ENCODE measurements around the gene MRAP2. TPM values are rescaled to one million over a fixed set of nuclear protein-coding genes. Genes with fewer than 3 reads are reported as not detected.
"Not testable (repeated sequence)": the region's sequence is repeated elsewhere in the genome, so short reads cannot be mapped to it uniquely, and the experiment has no call there.

Gene MRAP2
- total and polyA plus RNA-seq, 2 experiments from 2014 or later: 1.1 to 1.3 TPM

DNA sequence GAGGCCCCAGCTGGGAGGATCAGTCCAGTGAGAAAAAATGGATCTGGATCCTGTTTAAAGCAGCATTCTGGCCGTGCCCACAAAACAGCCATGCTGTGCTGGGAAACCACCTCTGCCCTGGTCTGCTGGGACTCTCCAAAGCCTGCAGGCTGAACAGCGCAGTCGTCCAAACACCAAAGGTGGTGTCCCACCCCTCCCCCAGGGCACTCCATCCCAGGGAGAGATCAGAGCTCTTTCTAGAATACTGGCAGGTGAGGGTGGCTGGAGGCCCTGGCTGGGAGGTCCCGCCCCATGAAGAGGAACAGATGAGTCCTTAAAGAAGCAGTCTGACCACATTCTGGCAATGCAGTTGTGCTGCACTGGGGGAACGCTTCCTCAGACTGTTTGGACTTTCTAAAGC lies 84.6 kb downstream of the MRAP2 start:
- in situ Hi-C loops (cut with MboI): no loop called here
- Histone ChIP-seq H3F3A (ENCODE audit: insufficient read depth) (no peaks in the 10 kb centered on the region), H3K79me2 (ENCODE audit: insufficient read depth) (no peaks in the 10 kb centered on the region), H3K9me2 (ENCODE audit: insufficient read depth) (no peaks in the 10 kb centered on the region), H2AFZ (no peak overlapping the region), H3K27ac (no peak overlapping the region), H3K36me3 (ENCODE audit: low read depth) (no peaks in the 10 kb centered on the region), H3K4me3 (no peak overlapping the region), H3K4me1 (ENCODE audit: insufficient read depth) (no peaks in the 10 kb centered on the region), H3K9ac (no peak overlapping the region), H3K4me2 (ENCODE audit: unreplicated experiment) (no peak overlapping the region), H3K9me3 (ENCODE audit: low read depth) (no peaks in the 10 kb centered on the region), H4K20me1 (ENCODE audit: insufficient read depth) (no peaks in the 10 kb centered on the region), H3K27me3 (replicated peaks; ENCODE audit: insufficient read depth) (no peaks in the 10 kb centered on the region; the same call in 1 of the 2 replicates)
- DNase-seq: no peak
- WGBS, 2 experiments (ENCODE audit: low coverage in 1 of 2, low lambda C conversion rate in 2 of 2, missing lambda C conversion rate in 2 of 2): 78 to 80% methylated on average over 5 of the region's 5 CpGs
- TF ChIP-seq EZH2phosphoT487 (IDR thresholded peaks at IDR 0.05; ENCODE audit: insufficient read depth, low read depth) (no peak), EZH2 (IDR thresholded peaks at IDR 0.05; ENCODE audit: insufficient read depth, poor library complexity, severe bottlenecking) (no peak)

DNA sequence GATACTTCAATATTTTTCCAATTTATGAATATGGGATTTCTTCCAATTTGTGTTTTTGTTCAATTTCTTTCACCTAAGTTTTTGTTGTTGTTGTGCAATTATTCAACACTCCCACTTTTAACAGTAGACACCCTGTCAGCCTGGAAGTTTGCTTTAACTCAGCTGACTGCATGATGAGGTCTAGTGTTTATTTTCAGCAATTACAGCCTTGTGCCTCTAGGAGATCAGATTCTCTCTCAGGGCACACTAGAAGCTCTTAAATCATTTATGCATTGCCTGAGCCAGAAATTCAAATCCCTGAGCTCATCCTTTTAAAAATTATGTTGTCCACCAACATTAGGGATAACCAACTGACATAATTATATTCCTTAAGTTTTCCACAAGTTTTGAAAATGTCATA lies 85.7 kb downstream of the MRAP2 start:
- no peak overlapping the region for H3K4me3 ChIP-seq
- H3K79me2 ChIP-seq (ENCODE audit: insufficient read depth): no peaks in the 10 kb centered on the region
- no peaks in the 10 kb centered on the region for H3F3A ChIP-seq (ENCODE audit: insufficient read depth)
- no peak for TF ChIP-seq EZH2phosphoT487 (IDR thresholded peaks at IDR 0.05; ENCODE audit: insufficient read depth, low read depth)
- TF ChIP-seq EZH2 (IDR thresholded peaks at IDR 0.05; ENCODE audit: insufficient read depth, poor library complexity, severe bottlenecking): no peak
- no peak overlapping the region for H3K4me2 ChIP-seq (ENCODE audit: unreplicated experiment)
- no peaks in the 10 kb centered on the region for H3K27me3 ChIP-seq (replicated peaks; ENCODE audit: insufficient read depth)
- no peaks in the 10 kb centered on the region for H4K20me1 ChIP-seq (ENCODE audit: insufficient read depth)
- no peak overlapping the region for H2AFZ ChIP-seq
- no peaks in the 10 kb centered on the region for H3K4me1 ChIP-seq (ENCODE audit: insufficient read depth)
- DNase-seq: no peak
- H3K27ac ChIP-seq: no peak overlapping the region
- H3K9me2 ChIP-seq (ENCODE audit: insufficient read depth): no peaks in the 10 kb centered on the region
- H3K36me3 ChIP-seq (ENCODE audit: low read depth): no peaks in the 10 kb centered on the region
- H3K9ac ChIP-seq: no peak overlapping the region
- in situ Hi-C loops (cut with MboI): no loop called here
- H3K9me3 ChIP-seq (ENCODE audit: low read depth): no peaks in the 10 kb centered on the region

DNA sequence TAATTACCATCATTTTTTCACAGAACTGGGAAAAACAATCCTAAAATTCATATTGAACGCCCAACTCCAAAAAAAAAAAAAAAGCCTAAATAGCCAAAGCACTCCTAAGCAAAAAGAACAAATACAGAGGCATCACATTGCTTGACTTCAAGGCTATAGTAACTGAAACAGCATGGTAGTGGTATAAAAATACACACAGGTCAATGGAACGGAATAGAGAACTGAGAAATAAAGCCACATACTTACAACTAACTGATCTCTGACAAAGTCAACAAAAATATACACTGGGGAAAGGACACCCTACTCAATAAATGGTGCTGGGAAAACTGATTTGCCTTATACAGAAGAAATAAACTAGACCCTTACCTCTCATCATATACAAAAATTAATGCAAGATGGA lies 89.6 kb downstream of the MRAP2 start:
- in situ Hi-C loops (cut with MboI): no loop called here
- Histone ChIP-seq H3K9me2 (ENCODE audit: insufficient read depth) (no peaks in the 10 kb centered on the region), H3K36me3 (ENCODE audit: low read depth) (no peaks in the 10 kb centered on the region), H2AFZ (no peak overlapping the region), H3K79me2 (ENCODE audit: insufficient read depth) (no peaks in the 10 kb centered on the region), H3K4me2 (ENCODE audit: unreplicated experiment) (no peak overlapping the region), H3F3A (ENCODE audit: insufficient read depth) (no peaks in the 10 kb centered on the region), H3K27me3 (replicated peaks; ENCODE audit: insufficient read depth) (no peaks in the 10 kb centered on the region), H3K9ac (no peak overlapping the region), H3K4me1 (ENCODE audit: insufficient read depth) (no peaks in the 10 kb centered on the region), H3K4me3 (no peak overlapping the region), H3K27ac (no peak overlapping the region), H3K9me3 (ENCODE audit: low read depth) (no peaks in the 10 kb centered on the region), H4K20me1 (ENCODE audit: insufficient read depth) (no peaks in the 10 kb centered on the region)
- no peak for DNase-seq
- TF ChIP-seq EZH2 (IDR thresholded peaks at IDR 0.05; ENCODE audit: insufficient read depth, poor library complexity, severe bottlenecking) (no peak), EZH2phosphoT487 (IDR thresholded peaks at IDR 0.05; ENCODE audit: insufficient read depth, low read depth) (no peak)
- WGBS, 2 experiments (ENCODE audit: low coverage in 1 of 2, low lambda C conversion rate in 2 of 2, missing lambda C conversion rate in 2 of 2): 98% methylated on average over 2 of the region's 2 CpGs

DNA sequence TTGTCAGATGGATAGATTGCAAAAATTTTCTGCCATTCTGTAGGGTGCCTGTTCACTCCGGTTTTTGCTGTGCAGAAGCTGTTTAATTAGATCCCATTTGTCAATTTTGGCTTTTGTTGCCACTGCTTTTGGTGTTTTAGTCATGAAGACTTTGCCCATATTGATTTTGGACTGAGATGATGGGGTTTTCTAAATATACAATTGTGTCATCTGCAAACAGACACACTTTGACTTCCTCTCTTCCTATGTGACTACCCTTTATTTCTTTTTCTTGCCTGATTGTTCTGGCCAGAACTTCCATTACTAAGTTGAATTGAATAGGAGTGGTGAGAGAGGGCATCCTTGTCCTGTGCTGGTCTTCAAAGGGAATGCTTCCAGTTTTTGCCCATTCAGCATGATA lies 96.0 kb downstream of the MRAP2 start:
- H4K20me1 ChIP-seq (ENCODE audit: insufficient read depth); in situ Hi-C loops (cut with MboI); H2AFZ ChIP-seq: not testable (repeated sequence)

DNA sequence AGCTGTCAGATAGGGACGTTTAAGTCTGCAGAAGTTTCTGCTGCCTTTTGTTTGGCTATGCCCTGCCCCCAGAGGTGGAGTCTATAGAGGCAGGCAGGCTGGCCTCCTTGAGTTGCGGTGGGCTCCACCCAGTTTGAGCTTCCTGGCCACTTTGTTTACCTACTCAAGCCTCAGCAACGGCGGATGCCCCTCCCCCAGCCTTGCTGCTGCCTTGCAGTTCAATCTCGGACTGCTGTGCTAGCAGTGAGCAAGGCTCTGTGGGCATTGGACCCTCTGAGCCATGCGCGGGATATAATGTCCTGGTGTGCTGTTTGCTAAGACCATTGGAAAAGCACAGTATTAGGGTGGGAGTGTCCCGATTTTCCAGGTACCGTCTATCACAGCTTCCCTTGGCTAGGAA lies 99.8 kb downstream of the MRAP2 start:
- H4K20me1 ChIP-seq (ENCODE audit: insufficient read depth); H3K4me3 ChIP-seq; H3K9me2 ChIP-seq (ENCODE audit: insufficient read depth); H3K27ac ChIP-seq; H3F3A ChIP-seq (ENCODE audit: insufficient read depth); H2AFZ ChIP-seq; DNase-seq; H3K79me2 ChIP-seq (ENCODE audit: insufficient read depth); H3K9me3 ChIP-seq (ENCODE audit: low read depth); H3K4me2 ChIP-seq (ENCODE audit: unreplicated experiment); H3K4me1 ChIP-seq (ENCODE audit: insufficient read depth); H3K27me3 ChIP-seq (replicated peaks; ENCODE audit: insufficient read depth); in situ Hi-C loops (cut with MboI); H3K36me3 ChIP-seq (ENCODE audit: low read depth); H3K9ac ChIP-seq: not testable (repeated sequence)
- WGBS, 2 experiments (ENCODE audit: low coverage in 1 of 2, low lambda C conversion rate in 2 of 2, missing lambda C conversion rate in 2 of 2): 97 to 99% methylated on average over 9 of the region's 9 CpGs

More for the DNA sequence above, 96.0 kb downstream of the MRAP2 start:
- H3F3A ChIP-seq (ENCODE audit: insufficient read depth); H3K9ac ChIP-seq; H3K79me2 ChIP-seq (ENCODE audit: insufficient read depth); H3K27ac ChIP-seq; H3K4me2 ChIP-seq (ENCODE audit: unreplicated experiment); H3K4me3 ChIP-seq; H3K27me3 ChIP-seq (replicated peaks; ENCODE audit: insufficient read depth); H3K9me3 ChIP-seq (ENCODE audit: low read depth); H3K4me1 ChIP-seq (ENCODE audit: insufficient read depth); H3K36me3 ChIP-seq (ENCODE audit: low read depth); H3K9me2 ChIP-seq (ENCODE audit: insufficient read depth); DNase-seq: not testable (repeated sequence)
- WGBS, 2 experiments (ENCODE audit: low coverage in 1 of 2, low lambda C conversion rate in 2 of 2, missing lambda C conversion rate in 2 of 2): 92 to 97% methylated on average over 1 of the region's 1 CpG
